H1 (cell line): Measurements from ENCODE around the gene EIF4E3. TPM values are rescaled to one million over a fixed set of nuclear protein-coding genes. Genes with fewer than 3 reads are reported as not detected.

Experiments used
- CTCF ChIA-PET: fragments of 300-600 bp; sonication (Branson Sonifier 250); formaldehyde crosslinking; loops from one replicate; lab custom pipeline; 2021; ENCODE audit not compliant: partially characterized antibody; lab: Charles Lee
- POLR2A ChIA-PET: fragments of 300-600 bp; sonication (Branson Sonifier 250); formaldehyde crosslinking; loops from one replicate; lab custom pipeline; 2021; ENCODE audit warnings: inconsistent platforms; ENCODE audit not compliant: partially characterized antibody; lab: Charles Lee
- DNase-seq, 2 experiments: peaks; one replicate each; pipeline versions ENCODE4 v3.0.0 to v3.0.0-alpha.2; 2010 to 2022; ENCODE audit warnings: low spot score in 2 of 2, low read depth in 1 of 2, mixed read lengths in 1 of 2
- FAIRE-seq: peaks from 2 replicates; lab custom pipeline; 2011; peaks lifted over from hg19 to GRCh38; lab: Jason Lieb, UNC
- H2AFZ ChIP-seq: 2 replicates; pipeline ENCODE4 v1.8.1; 2012; ENCODE audit warnings: low read length, inconsistent platforms
- H2AK5ac ChIP-seq: 2 replicates; pipeline ENCODE4 v1.6.1; 2013; ENCODE audit warnings: low read depth, low read length
- H2BK120ac ChIP-seq: replicated peaks from 2 replicates; pipeline ENCODE3; 2013; ENCODE audit warnings: low read depth, low read length, inconsistent platforms
- H2BK12ac ChIP-seq: 2 replicates; pipeline ENCODE4 v1.6.1; 2013; ENCODE audit warnings: low read depth, low read length
- H2BK15ac ChIP-seq: 2 replicates; pipeline ENCODE4 v1.6.1; 2013; ENCODE audit warnings: low read length
- H2BK20ac ChIP-seq: 2 replicates; pipeline ENCODE4 v1.6.1; 2013; ENCODE audit warnings: low read length
- H2BK5ac ChIP-seq: 2 replicates; pipeline ENCODE4 v1.6.1; 2013; ENCODE audit warnings: low read depth, low read length
- H3K14ac ChIP-seq: 2 replicates; pipeline ENCODE4 v1.6.1; 2013; ENCODE audit warnings: inconsistent platforms; ENCODE audit not compliant: insufficient read length
- H3K18ac ChIP-seq: 2 replicates; pipeline ENCODE4 v1.6.1; 2013; ENCODE audit warnings: low read length; ENCODE audit errors: extremely low read depth
- H3K23ac ChIP-seq: 2 replicates; pipeline ENCODE4 v1.6.1; 2013; ENCODE audit warnings: inconsistent platforms; ENCODE audit not compliant: insufficient read length
- H3K23me2 ChIP-seq: 2 replicates; pipeline ENCODE4 v1.6.1; 2013; ENCODE audit warnings: low read depth, low read length
- H3K27ac ChIP-seq: 2 replicates; pipeline ENCODE4 v1.6.1; 2011; ENCODE audit warnings: low read depth, low read length, inconsistent platforms
- H3K27me3 ChIP-seq, 4 experiments: replicated peaks in 1 of 4; 1 replicate in 1 of 4; 2 replicates in 3 of 4; pipeline versions ENCODE4 v1.6.1 to v1.8.1; 2011 to 2013; ENCODE audit warnings: low read length in 3 of 4, mild to moderate bottlenecking in 3 of 4, inconsistent platforms in 2 of 4, mixed read lengths in 2 of 4, moderate library complexity in 1 of 4; ENCODE audit not compliant: control insufficient read depth in 3 of 4, insufficient read depth in 3 of 4; ENCODE audit errors: extremely low read depth in 1 of 4
- H3K36me3 ChIP-seq, 4 experiments: 2 replicates each; pipeline versions ENCODE4 v1.6.1 to v1.8.1; 2011 to 2013; ENCODE audit warnings: mild to moderate bottlenecking in 4 of 4, low read length in 3 of 4, moderate library complexity in 2 of 4, control low read depth in 1 of 4, inconsistent platforms in 1 of 4; ENCODE audit not compliant: insufficient read depth in 4 of 4, control insufficient read depth in 2 of 4
- H3K4ac ChIP-seq: replicated peaks from 2 replicates; pipeline ENCODE3; 2013; ENCODE audit warnings: low read length, low read depth, mixed read lengths, inconsistent platforms; ENCODE audit not compliant: insufficient read length
- H3K4me1 ChIP-seq, 4 experiments: replicated peaks in 1 of 4; 1 replicate in 1 of 4; 2 replicates in 3 of 4; pipeline versions ENCODE4 v1.6.1 to v1.8.1; 2011 to 2013; ENCODE audit warnings: low read length in 3 of 4, inconsistent platforms in 2 of 4, mixed read lengths in 1 of 4; ENCODE audit not compliant: insufficient read depth in 4 of 4, control insufficient read depth in 3 of 4
- H3K4me2 ChIP-seq, 2 experiments: 2 replicates each; pipeline versions ENCODE4 v1.6.1 to v1.8.1; 2011 to 2013; ENCODE audit warnings: low read depth in 2 of 2, low read length in 2 of 2, control low read depth in 1 of 2, inconsistent platforms in 1 of 2, mild to moderate bottlenecking in 1 of 2; ENCODE audit not compliant: insufficient read depth in 1 of 2
- H3K4me3 ChIP-seq, 4 experiments: fragments of 200-600, 300-600 bp in 1 of 4; sonication (generic), shearing (Covaris generic), sonication (Bioruptor Twin) in 1 of 4; 2 replicates each; pipeline versions ENCODE4 v1.5.1 to v1.8.1; 2011 to 2016; ENCODE audit warnings: low read length in 4 of 4, low read depth in 3 of 4, control low read depth in 2 of 4, inconsistent platforms in 2 of 4, mild to moderate bottlenecking in 2 of 4, mixed read lengths in 1 of 4, moderate library complexity in 1 of 4; ENCODE audit not compliant: insufficient read depth in 2 of 4; ENCODE audit errors: extremely low read depth in 1 of 4
- H3K56ac ChIP-seq: replicated peaks from 2 replicates; pipeline ENCODE3; 2013; ENCODE audit warnings: low read depth, mild to moderate bottlenecking, mixed read lengths, low read length, inconsistent platforms; ENCODE audit not compliant: insufficient read length
- H3K79me1 ChIP-seq: 2 replicates; pipeline ENCODE4 v1.6.1; 2013; ENCODE audit warnings: low read depth, low read length, control low read depth
- H3K79me2 ChIP-seq, 2 experiments: 2 replicates each; pipeline versions ENCODE4 v1.6.1 to v1.8.1; 2012 to 2013; ENCODE audit warnings: low read length in 2 of 2, mild to moderate bottlenecking in 2 of 2, inconsistent platforms in 1 of 2; ENCODE audit not compliant: insufficient read depth in 2 of 2, control insufficient read depth in 1 of 2
- H3K9ac ChIP-seq, 4 experiments: replicated peaks in 1 of 4; 1 replicate in 1 of 4; 2 replicates in 3 of 4; pipeline versions ENCODE4 v1.6.1 to v1.8.1; 2011 to 2013; ENCODE audit warnings: low read depth in 3 of 4, low read length in 3 of 4, control low read depth in 2 of 4, mild to moderate bottlenecking in 2 of 4, moderate library complexity in 2 of 4, inconsistent platforms in 1 of 4; ENCODE audit errors: extremely low read depth in 1 of 4
- H3K9me3 ChIP-seq, 2 experiments: 2 replicates each; pipeline versions ENCODE4 v1.6.1 to v1.8.1; 2012 to 2013; ENCODE audit warnings: mild to moderate bottlenecking in 2 of 2, moderate library complexity in 2 of 2, control low read depth in 1 of 2, inconsistent platforms in 1 of 2, low read depth in 1 of 2, low read length in 1 of 2, mixed read lengths in 1 of 2; ENCODE audit not compliant: insufficient read depth in 2 of 2
- H4K20me1 ChIP-seq, 2 experiments: replicated peaks in 1 of 2; 2 replicates each; pipeline versions ENCODE3 to v1.8.1; 2011 to 2013; ENCODE audit warnings: inconsistent platforms in 2 of 2, low read length in 2 of 2, mild to moderate bottlenecking in 1 of 2; ENCODE audit not compliant: insufficient read depth in 2 of 2, control insufficient read depth in 1 of 2
- H4K5ac ChIP-seq: 2 replicates; pipeline ENCODE4 v1.6.1; 2013; ENCODE audit warnings: low read length, low read depth, mixed read lengths, inconsistent platforms; ENCODE audit not compliant: insufficient read length
- H4K8ac ChIP-seq: 2 replicates; pipeline ENCODE4 v1.8.0; 2013; ENCODE audit warnings: mild to moderate bottlenecking, moderate library complexity, low read length, inconsistent platforms; ENCODE audit not compliant: insufficient read depth; ENCODE audit errors: extremely low read depth
- H4K91ac ChIP-seq: replicated peaks from 2 replicates; pipeline ENCODE3; 2013; ENCODE audit warnings: low read length, mixed read lengths, inconsistent platforms; ENCODE audit not compliant: insufficient read length
- BCL11A ChIP-seq, 2 experiments: IDR thresholded peaks; one replicate each; pipeline ENCODE4 v1.6.1; 2011; ENCODE audit warnings: low read depth in 2 of 2, low read length in 2 of 2, mild to moderate bottlenecking in 2 of 2
- BRCA1 ChIP-seq: IDR thresholded peaks from 2 replicates; pipeline ENCODE4 v1.6.1; 2012; ENCODE audit warnings: low read depth, low read length, improper control_type of control experiment
- CHD1 ChIP-seq: IDR thresholded peaks from 2 replicates; pipeline ENCODE4 v1.6.1; 2012; ENCODE audit warnings: low read depth, low read length, improper control_type of control experiment
- HDAC2 ChIP-seq, 2 experiments: fragments of 300-600 bp in 1 of 2; sonication (generic) in 1 of 2; IDR thresholded peaks; 2 replicates each; pipeline ENCODE4 v1.6.1; 2011 to 2012; ENCODE audit warnings: low read depth in 2 of 2, low read length in 2 of 2, mild to moderate bottlenecking in 2 of 2, moderate library complexity in 2 of 2, borderline replicate concordance in 1 of 2, inconsistent platforms in 1 of 2
- JUND ChIP-seq: IDR thresholded peaks from 2 replicates; pipeline ENCODE4 v1.6.1; 2011; ENCODE audit warnings: mild to moderate bottlenecking, improper control_type of control experiment, low read length
- KDM4A ChIP-seq: IDR thresholded peaks from one replicate; pipeline ENCODE4 v1.7.1; 2012; ENCODE audit warnings: low read depth, mild to moderate bottlenecking, moderate library complexity, low read length, inconsistent platforms; ENCODE audit not compliant: severe bottlenecking
- KDM5A ChIP-seq: fragments of 200-600 bp; IDR thresholded peaks from 2 replicates; pipeline ENCODE4 v1.7.1; 2012; ENCODE audit warnings: mild to moderate bottlenecking, low read length, inconsistent platforms, mixed read lengths
- MAFK ChIP-seq: IDR thresholded peaks from 2 replicates; pipeline ENCODE4 v1.6.1; 2012; ENCODE audit warnings: low read depth, mild to moderate bottlenecking, improper control_type of control experiment, low read length
- MAX ChIP-seq: IDR thresholded peaks from 2 replicates; pipeline ENCODE4 v1.6.1; 2012; ENCODE audit warnings: inconsistent platforms
- RXRA ChIP-seq: IDR thresholded peaks from 2 replicates; pipeline ENCODE4 v1.6.1; 2011; ENCODE audit warnings: low read depth, mild to moderate bottlenecking, low read length, moderate library complexity; ENCODE audit not compliant: insufficient read depth
- SP4 ChIP-seq: IDR thresholded peaks from 2 replicates; pipeline ENCODE4 v1.6.1; 2012; ENCODE audit warnings: low read length, inconsistent platforms
- SUZ12 ChIP-seq: fragments of 200-600 bp; sonication (generic); IDR thresholded peaks from 2 replicates; pipeline ENCODE4 v1.6.1; 2012; ENCODE audit warnings: mild to moderate bottlenecking, inconsistent platforms, low read length, moderate library complexity, mixed read lengths
- TAF7 ChIP-seq: optimal IDR thresholded peaks from 2 replicates; pipeline ENCODE3; 2011; ENCODE audit warnings: low read depth, mild to moderate bottlenecking, inconsistent platforms, low read length, moderate library complexity, borderline replicate concordance
- TCF12 ChIP-seq: IDR thresholded peaks from 2 replicates; pipeline ENCODE4 v1.6.1; 2011; ENCODE audit warnings: low read depth, mild to moderate bottlenecking, low read length
- WGBS, 2 experiments: shearing (Covaris generic) in 1 of 2; methylation state at CpG; one replicate each; pipeline versions ENCODE4 v1.1.6 to v1.1.7; 2013 to 2015; ENCODE audit warnings: low lambda C conversion rate in 2 of 2, mixed read lengths in 2 of 2, inconsistent platforms in 1 of 2, low coverage in 1 of 2, missing lambda C conversion rate in 1 of 2; ENCODE audit not compliant: insufficient replicate concordance in 2 of 2, insufficient coverage in 1 of 2, insufficient read length in 1 of 2; ENCODE audit errors: extremely low coverage in 1 of 2, missing lambda C conversion rate in 1 of 2; 5-methylcytosine and 5-hydroxymethylcytosine counted together
- polyA plus RNA-seq, 7 experiments: library from polyadenylated mRNA; depleted of rRNA in 3 of 7; stranded (reverse) in 5 of 7; unstranded in 2 of 7; fragments of >200 nt in 5 of 7; fragments of 200-250 nt in 2 of 7; gene quantifications; 1 replicate in 5 of 7; 2 replicates in 1 of 7; 4 replicates in 1 of 7; pipeline versions ENCODE4 v1.2.1 to v1.2.3, GENCODE V29; 2011 to 2013; ENCODE audit warnings: missing spikeins in 2 of 7, mixed read lengths in 2 of 7
- total RNA-seq: library from RNA; stranded (reverse); fragmentation: NEBNext Ultra II Directional; extraction: Animal tissue kit (Norgen Biotek cat#: 25700); gene quantifications from 2 replicates; pipeline ENCODE4 v1.2.1, GENCODE V29; 2021

The EIF4E3 gene
- total and polyA plus RNA-seq, 2 of the 8 experiments (the other 6 are each of a cell fraction or from before 2014, with no cell fraction given) = 5.2 to 17.0 TPM

- Histone ChIP-seq H4K20me1 (no peaks in the 10 kb centered on the region), H3K27me3 (no peaks in the 10 kb centered on the region), H3K18ac (no peak overlapping the region), H3K9me3 (no peaks in the 10 kb centered on the region), H3K79me1 (no peaks in the 10 kb centered on the region), H3K4ac (no peak overlapping the region), H3K23ac (no peak overlapping the region), H3K4me2 (no peak overlapping the region), H3K27ac (no peak overlapping the region), H3K4me1 (no peaks in the 10 kb centered on the region), H2BK5ac (no peak overlapping the region), H2BK20ac (no peak overlapping the region), H2AFZ (0 out of 2 replicates have a peak overlapping the region, but pooled peaks have one; percentile 3), H2BK15ac (no peak overlapping the region), H2BK120ac (no peak overlapping the region), H3K14ac (no peak overlapping the region), H3K23me2 (no peaks in the 10 kb centered on the region), H3K4me3 (no peak overlapping the region), H2AK5ac (no peak overlapping the region), H3K79me2 (no peaks in the 10 kb centered on the region), H3K56ac (no peak overlapping the region), H4K91ac (no peak overlapping the region), H4K8ac (no peak overlapping the region), H3K9ac (no peak overlapping the region), H3K36me3 (no peaks in the 10 kb centered on the region), H2BK12ac (no peak overlapping the region), H4K5ac (no peak overlapping the region)
- 76% methylated on average over 2 of the region's 2 CpGs; no CpG with 5 or more reads in 1 of the 2 experiments for WGBS, 2 experiments
- no peak for DNase-seq
- ChIA-PET POLR2A (no interaction called here), CTCF (no interaction called here)
- FAIRE-seq = no peak
- no peak for TF ChIP-seq SP4
- TF ChIP-seq MAFK = no peak
- no peak for TF ChIP-seq SUZ12
- no peak for TF ChIP-seq KDM4A
- TF ChIP-seq RXRA = no peak
- no peak for TF ChIP-seq TAF7
- TF ChIP-seq MAX = no peak
- TF ChIP-seq BRCA1 = no peak
- TF ChIP-seq BCL11A (IDR thresholded peaks at IDR 0.05; ENCODE audit: low read depth in 2 of 2, low read length in 2 of 2) = no peak
- no peak for TF ChIP-seq HDAC2 (IDR thresholded peaks at IDR 0.05; ENCODE audit: borderline replicate concordance in 1 of 2, low read depth in 2 of 2, low read length in 2 of 2)
- TF ChIP-seq TCF12 = no peak
- no peak for TF ChIP-seq KDM5A
- TF ChIP-seq CHD1 = no peak
- TF ChIP-seq JUND = no peak
Measured at GRCh38 chr3:71629711-71630110, 95.5 kb downstream of the EIF4E3 start.
